BJ (cell line): ENCODE measurements around the gene IRF9. TPM values are rescaled to one million over a fixed set of nuclear protein-coding genes. Genes with fewer than 3 reads are reported as not detected.

ENCODE experiments used
- CTCF ChIA-PET: fragments of 350-600 bp; formaldehyde crosslinking; extraction: SDS; loops from one replicate; lab custom pipeline; 2021; ENCODE audit warnings: antibody characterized with exemption, inconsistent platforms; lab: Yijun Ruan, JAX
- POLR2A ChIA-PET: fragments of 300-600 bp; sonication (Branson Sonifier 250); formaldehyde crosslinking; extraction: SDS; loops from one replicate; lab custom pipeline; 2021; ENCODE audit warnings: antibody characterized with exemption; lab: Charles Lee
- DNase-seq: peaks from one replicate; pipeline ENCODE4 v3.0.0-alpha.2; 2011; ENCODE audit warnings: low read depth
- H3K27me3 ChIP-seq: 2 replicates; pipeline ENCODE4 v1.6.0; 2011; ENCODE audit warnings: low read length; ENCODE audit not compliant: control insufficient read depth, insufficient read depth
- H3K36me3 ChIP-seq: 2 replicates; pipeline ENCODE4 v1.5.1; 2011; ENCODE audit warnings: low read length; ENCODE audit not compliant: control insufficient read depth, insufficient read depth
- H3K4me3 ChIP-seq: 2 replicates; pipeline ENCODE4 v1.5.1; 2011; ENCODE audit warnings: low read depth, mild to moderate bottlenecking, control low read depth, low read length
- CTCF ChIP-seq: IDR thresholded peaks from 2 replicates; pipeline ENCODE4 v1.5.1; 2011; ENCODE audit warnings: low read depth, mild to moderate bottlenecking, control low read depth, inconsistent platforms, low read length, moderate library complexity; ENCODE audit not compliant: insufficient read depth
- polyA plus RNA-seq: library from polyadenylated mRNA; depleted of rRNA; stranded (reverse); fragments of >200 nt; gene quantifications from 2 replicates; pipeline ENCODE4 v1.2.3, GENCODE V29; 2011

Gene IRF9
- polyA plus RNA-seq, 1 experiment, result 107 TPM

GRCh38 chr14:24145690-24146452 is 15.2 kb upstream of the IRF9 start:
- peaks cover 17% of the 10 kb centered on the region for H3K36me3 ChIP-seq
- H3K4me3 ChIP-seq, result peak overlapping the region; percentile 59
- TF ChIP-seq CTCF, result no peak
- CTCF ChIA-PET, result interaction anchor here (1.1 to 3.8 kb wide), 7 partner anchors 15 to 163 kb away, joined by 3 to 39 read pairs (median 3); partner anchors contain the start of genes CARMIL3, CHMP4A and IRF9
- POLR2A ChIA-PET, result interaction anchor here (0.6 to 1.9 kb wide), 4 partner anchors 10 to 31 kb away, joined by 3 to 7 read pairs (median 6); partner anchors contain the start of genes DCAF11, NRL and PSME1
- DNase-seq, result no peak
- no peaks in the 10 kb centered on the region for H3K27me3 ChIP-seq

GRCh38 chr14:24146453-24146977 is 14.6 kb upstream of the IRF9 start, which contains the start of gene PSME2:
Gene PSME2, minus strand, starts transcription at chr14:24146610. Its CDS starts 29 bp downstream, at chr14:24146581.
- Histone ChIP-seq H3K27me3 (no peaks in the 10 kb centered on the region), H3K4me3 (peak within 1 kb of the TSS; percentile 59), H3K36me3 (peaks cover 24% of the 10 kb centered on the region)
- ChIA-PET CTCF (interaction anchor here (0.6 to 3.8 kb wide), 9 partner anchors 15 to 201 kb away, joined by 3 to 39 read pairs (median 3); partner anchors contain the start of genes CARMIL3, CHMP4A, IRF9 and TINF2), POLR2A (interaction anchor here (0.8 to 1.9 kb wide), 4 partner anchors 10 to 32 kb away, joined by 3 to 6 read pairs (median 4); partner anchors contain the start of genes DCAF11, IRF9, NRL and PSME1)
- TF ChIP-seq CTCF, result 0 out of 2 replicates have a peak, but pooled peaks have one; percentile 7
- DNase-seq, result peak; percentile 79

- peaks cover 28% of the 10 kb centered on the region for H3K36me3 ChIP-seq
- no peak for TF ChIP-seq CTCF
- no peaks in the 10 kb centered on the region for H3K27me3 ChIP-seq
- DNase-seq, result peak; percentile 92
- H3K4me3 ChIP-seq, result peak within 1 kb of the TSS; percentile 59
- ChIA-PET POLR2A (interaction anchor here (0.6 to 1.9 kb wide), 4 partner anchors 11 to 118 kb away, joined by 3 to 6 read pairs (median 5); partner anchors contain the start of genes DCAF11, IRF9, NRL and PSME1), CTCF (interaction anchor here (0.6 to 3.8 kb wide), 7 partner anchors 14 to 202 kb away, joined by 3 to 39 read pairs (median 3); partner anchors contain the start of genes CHMP4A, IRF9 and TINF2)
These were observed 13.9 kb upstream of the IRF9 start, which contains the start of gene RNF31 for GRCh38 chr14:24146978-24147760. Gene RNF31, plus strand, starts transcription at chr14:24147498. Its CDS starts 201 bp downstream, at chr14:24147699.

GRCh38 chr14:24147761-24148428 is 13.2 kb upstream of the IRF9 start:
- peaks cover 29% of the 10 kb centered on the region for H3K36me3 ChIP-seq
- DNase-seq, result no peak
- ChIA-PET CTCF (interaction anchor here (1.4 to 3.8 kb wide), 3 partner anchors 13 to 94 kb away, joined by 4 to 39 read pairs (median 9); partner anchors contain the start of genes IRF9 and TINF2), POLR2A (no interaction called here)
- H3K27me3 ChIP-seq, result no peaks in the 10 kb centered on the region
- H3K4me3 ChIP-seq, result peak overlapping the region; percentile 59
- TF ChIP-seq CTCF, result no peak
